SK-N-MC (cell line): ENCODE data around the gene LRCH1.

Experiments
- EZH2 ChIP-seq: fragments of 200-600 bp; sonication (generic); IDR thresholded peaks from one replicate; pipeline ENCODE4 v1.6.1; 2017; ENCODE audit warnings: antibody characterized with exemption
- FOXP2 ChIP-seq: optimal IDR thresholded peaks from 2 replicates; pipeline ENCODE3; 2011; ENCODE audit warnings: mild to moderate bottlenecking, moderate library complexity; ENCODE audit not compliant: insufficient read depth; ENCODE audit errors: extremely low read length, control extremely low read depth
- POLR2AphosphoS5 ChIP-seq: IDR thresholded peaks from 2 replicates; pipeline ENCODE4 v1.6.1; 2012; ENCODE audit warnings: mild to moderate bottlenecking, low read depth, low read length, borderline replicate concordance

GRCh38 chr13:46716821-46717220, 163.9 kb downstream of the LRCH1 start:
- TF ChIP-seq EZH2 = no peak
- TF ChIP-seq POLR2AphosphoS5 = no peak
- no peak for TF ChIP-seq FOXP2
